ENCODE measurements around the gene IFNA4. TPM values are rescaled to one million over a fixed set of nuclear protein-coding genes. Genes with fewer than 3 reads are reported as not detected.
A peak's percentile ranks its signal among the peaks of the same experiment; 100 is the strongest.

The IFNA4 gene
- total RNA-seq, 1 donor from 2014 or later: not detected

- no peak for DNase-seq (ENCODE audit: low read depth)
- TF ChIP-seq CTCF (conservative IDR thresholded peaks at IDR 0.05; ENCODE audit: low read depth, low read length): no peak
- no peak overlapping the region for H3K4me3 ChIP-seq (ENCODE audit: low read depth, low read length)
Measured at GRCh38 chr9:21153336-21154017, 33.9 kb downstream of the IFNA4 start.

GRCh38 chr9:21144603-21145002 lies 42.8 kb downstream of the IFNA4 start:
- H3K4me3 ChIP-seq (ENCODE audit: low read depth, low read length): no peak overlapping the region
- DNase-seq (ENCODE audit: low read depth): no peak
- no peak for TF ChIP-seq CTCF (conservative IDR thresholded peaks at IDR 0.05; ENCODE audit: low read depth, low read length)

GRCh38 chr9:21141427-21141882 lies 45.9 kb downstream of the IFNA4 start, which contains the start of gene IFNW1:
IFNW1 (minus strand) TSS chr9:21141832; CDS start chr9:21141570, 262 bp downstream.
- H3K4me3 ChIP-seq (ENCODE audit: low read depth, low read length): no peak within 1 kb of the TSS
- peak; percentile 29 for TF ChIP-seq CTCF (conservative IDR thresholded peaks at IDR 0.05; ENCODE audit: low read depth, low read length)
- DNase-seq (ENCODE audit: low read depth): no peak

- no peak for TF ChIP-seq CTCF (conservative IDR thresholded peaks at IDR 0.05; ENCODE audit: low read depth, low read length)
- DNase-seq (ENCODE audit: low read depth): no peak
- no peak overlapping the region for H3K4me3 ChIP-seq (ENCODE audit: low read depth, low read length)
Measured at GRCh38 chr9:21137020-21137419, 50.4 kb downstream of the IFNA4 start.

Other genes with a start within 250 kb of the IFNA4 start
- 2.0 and 3.5 TPM in 2 replicates for gene HACD4, start 155.9 kb downstream of the IFNA4 start, total RNA-seq
- gene IFNB1, start 109.6 kb downstream of the IFNA4 start, total RNA-seq: not detected in 2 replicates
- not detected in 2 replicates for gene IFNW1, start 45.8 kb downstream of the IFNA4 start, total RNA-seq
- gene IFNA21, start 20.9 kb downstream of the IFNA4 start, total RNA-seq: not detected in 2 replicates
- gene IFNA7, start 14.6 kb upstream of the IFNA4 start, total RNA-seq: not detected in 2 replicates
- not detected in 2 replicates for gene IFNA10, start 19.6 kb upstream of the IFNA4 start, total RNA-seq
- not detected in 2 replicates for gene IFNA16, start 29.7 kb upstream of the IFNA4 start, total RNA-seq
- gene IFNA17, start 40.6 kb upstream of the IFNA4 start, total RNA-seq: not detected in 2 replicates
- not detected in 2 replicates for gene IFNA14, start 52.4 kb upstream of the IFNA4 start, total RNA-seq
- not detected in 2 replicates for gene IFNA5, start 117.7 kb upstream of the IFNA4 start, total RNA-seq
- gene KLHL9, start 147.8 kb upstream of the IFNA4 start, total RNA-seq: 13.1 and 16.8 TPM in 2 replicates
- gene IFNA6, start 163.3 kb upstream of the IFNA4 start, total RNA-seq: not detected in 2 replicates
- not detected in 2 replicates for gene IFNA13, start 180.5 kb upstream of the IFNA4 start, total RNA-seq
- not detected in 2 replicates for gene IFNA2, start 197.8 kb upstream of the IFNA4 start, total RNA-seq
- gene IFNA8, start 221.5 kb upstream of the IFNA4 start, total RNA-seq: not detected in 2 replicates

Data from epithelial cell of proximal tubule (primary cell).